ENCODE data around the gene MAP3K9.
"Not testable (repeated sequence)": the region's sequence is repeated elsewhere in the genome, so short reads cannot be mapped to it uniquely, and the experiment has no call there.

Gene MAP3K9

GRCh38 chr14:70724944-70725343, 84.4 kb downstream of the MAP3K9 start:
- no peak for DNase-seq (ENCODE audit: low read depth in 2 of 2)

GRCh38 chr14:70724110-70724509, 85.2 kb downstream of the MAP3K9 start:
- no peak for DNase-seq (ENCODE audit: low read depth in 2 of 2)

- no peak for DNase-seq (ENCODE audit: low read depth in 2 of 2)
Observed at GRCh38 chr14:70723276-70723675, 86.0 kb downstream of the MAP3K9 start.

GRCh38 chr14:70722418-70722817, 86.9 kb downstream of the MAP3K9 start:
- no peak for DNase-seq (ENCODE audit: low read depth in 2 of 2)

DNA sequence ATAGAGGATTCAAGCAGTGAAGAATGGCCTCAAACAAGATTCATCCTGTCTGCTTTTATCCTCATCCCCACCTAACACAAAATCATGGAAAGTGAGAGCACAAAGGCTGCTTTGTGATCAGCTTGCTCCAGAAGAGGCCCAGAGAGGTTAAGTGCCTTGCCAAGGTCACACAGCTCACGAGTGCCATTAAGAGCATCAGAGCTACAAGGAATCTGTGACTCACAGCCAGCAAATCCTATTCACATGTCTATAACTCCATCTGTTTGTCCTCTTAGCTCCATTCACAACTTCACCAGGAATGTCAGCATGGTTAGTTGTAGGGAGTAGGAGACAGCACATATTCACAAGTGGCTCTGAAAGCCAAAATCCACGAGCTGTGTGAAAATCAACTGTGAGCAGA, 87.8 kb downstream of the MAP3K9 start:
- no peak for DNase-seq (ENCODE audit: low read depth in 2 of 2)

GRCh38 chr14:70718383-70719118, 90.8 kb downstream of the MAP3K9 start:
- no peak for DNase-seq (ENCODE audit: low read depth in 2 of 2)

- no peak for DNase-seq (ENCODE audit: low read depth in 2 of 2)
Observed at GRCh38 chr14:70716958-70717357, 92.4 kb downstream of the MAP3K9 start.

- no peak for DNase-seq (ENCODE audit: low read depth in 2 of 2)
Observed at GRCh38 chr14:70716483-70716882, 92.8 kb downstream of the MAP3K9 start.

DNA sequence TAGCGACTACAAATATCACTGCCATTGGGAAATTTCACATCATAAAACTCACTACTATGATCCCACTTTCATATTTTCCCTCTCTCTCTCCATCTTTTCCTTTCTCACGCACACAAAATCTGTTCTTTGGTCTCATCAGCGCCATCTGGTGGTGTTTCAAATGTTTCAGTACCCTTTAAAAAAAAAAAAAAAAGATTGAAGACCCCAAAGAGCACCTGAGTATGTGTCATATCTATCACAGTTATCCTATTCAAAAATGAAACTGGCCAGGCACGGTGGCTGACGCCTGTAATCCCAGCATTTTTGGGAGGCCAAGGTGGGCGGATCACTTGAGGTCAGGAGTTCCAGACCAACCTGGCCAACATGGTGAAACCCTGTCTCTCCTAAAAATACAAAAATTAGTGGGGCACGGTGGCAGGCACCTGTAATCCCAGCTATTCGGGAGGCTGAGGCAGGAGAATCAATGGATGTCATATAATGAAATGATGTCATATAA, 95.2 kb downstream of the MAP3K9 start:
- DNase-seq (ENCODE audit: low read depth in 2 of 2): peak in 1 of 2 donors; percentile 9

DNA sequence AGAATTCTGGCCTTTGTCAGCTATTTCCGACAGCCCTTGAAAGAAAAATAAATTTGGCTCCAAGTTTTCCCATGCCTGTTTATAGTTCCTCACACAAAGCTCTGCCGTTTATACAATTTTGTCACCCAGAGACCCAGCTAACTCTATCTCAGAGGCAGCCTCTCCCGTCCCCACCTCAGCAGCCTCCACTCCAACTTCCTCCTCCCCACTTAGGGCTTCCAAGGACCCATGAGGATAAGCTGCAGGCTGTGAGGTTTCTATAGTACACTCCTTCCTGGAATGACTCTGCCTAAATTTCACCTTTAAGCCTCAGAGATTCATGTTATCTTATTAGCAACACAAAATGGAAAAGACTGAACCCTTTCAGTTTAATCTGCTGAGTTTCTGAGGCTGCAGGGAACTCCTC, 95.8 kb downstream of the MAP3K9 start:
- no peak for DNase-seq (ENCODE audit: low read depth in 2 of 2)

GRCh38 chr14:70713096-70713495, 96.2 kb downstream of the MAP3K9 start:
- DNase-seq (ENCODE audit: low read depth in 2 of 2): no peak

DNA sequence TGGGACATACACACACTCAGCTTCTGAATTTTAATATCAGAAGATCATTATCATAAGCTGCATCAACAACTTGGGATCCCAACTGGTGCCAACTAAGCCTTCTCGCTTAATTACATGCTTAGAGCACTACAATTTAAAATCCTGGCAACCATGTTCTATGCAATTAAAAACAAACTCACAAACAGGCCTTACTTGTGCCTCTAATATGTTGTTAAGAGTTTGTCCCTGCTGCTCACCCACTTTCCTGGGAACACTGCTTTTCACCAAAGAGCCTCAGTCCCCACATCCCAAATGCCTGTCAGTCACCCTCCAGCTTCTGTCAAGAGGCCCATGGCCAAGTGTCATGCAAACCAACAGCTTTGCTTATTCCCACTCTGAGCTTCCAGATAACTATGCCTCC, 97.9 kb downstream of the MAP3K9 start:
- DNase-seq (ENCODE audit: low read depth in 2 of 2): no peak

DNA sequence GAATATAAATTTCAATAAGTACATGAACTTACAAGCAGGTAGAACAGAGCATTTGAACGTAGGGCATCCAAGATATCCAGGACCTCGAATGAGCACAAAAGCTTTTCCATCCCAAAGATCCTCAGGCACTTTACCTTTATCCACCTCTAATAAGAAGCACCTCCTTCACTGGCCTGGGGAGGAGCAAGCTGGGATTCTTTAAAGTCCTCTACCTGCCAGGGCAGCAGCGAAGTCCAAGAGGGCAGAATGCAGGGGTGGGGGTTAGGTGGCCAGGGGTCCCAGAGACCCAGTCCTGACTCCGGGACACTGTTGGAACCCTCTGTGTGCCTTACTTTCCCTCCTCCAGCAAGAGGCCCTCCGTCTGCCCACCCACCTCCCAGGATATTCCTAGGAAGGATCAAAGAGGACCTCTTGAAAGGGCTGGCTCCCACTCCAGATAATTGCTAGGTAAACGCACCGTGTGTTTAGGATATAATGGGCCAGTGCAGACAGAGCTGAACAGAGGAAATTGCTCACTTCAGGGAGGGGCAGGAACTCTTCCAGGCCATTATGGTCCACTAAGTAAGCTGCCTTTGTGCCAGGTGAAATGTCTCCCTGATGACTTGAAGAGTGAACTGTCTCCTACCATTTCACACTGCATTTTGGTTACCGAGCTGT, 99.5 kb downstream of the MAP3K9 start:
- no peak for DNase-seq (ENCODE audit: low read depth in 2 of 2)

- no peak for DNase-seq (ENCODE audit: low read depth in 2 of 2)
Observed at GRCh38 chr14:70708717-70709570, 100.4 kb downstream of the MAP3K9 start.

DNA sequence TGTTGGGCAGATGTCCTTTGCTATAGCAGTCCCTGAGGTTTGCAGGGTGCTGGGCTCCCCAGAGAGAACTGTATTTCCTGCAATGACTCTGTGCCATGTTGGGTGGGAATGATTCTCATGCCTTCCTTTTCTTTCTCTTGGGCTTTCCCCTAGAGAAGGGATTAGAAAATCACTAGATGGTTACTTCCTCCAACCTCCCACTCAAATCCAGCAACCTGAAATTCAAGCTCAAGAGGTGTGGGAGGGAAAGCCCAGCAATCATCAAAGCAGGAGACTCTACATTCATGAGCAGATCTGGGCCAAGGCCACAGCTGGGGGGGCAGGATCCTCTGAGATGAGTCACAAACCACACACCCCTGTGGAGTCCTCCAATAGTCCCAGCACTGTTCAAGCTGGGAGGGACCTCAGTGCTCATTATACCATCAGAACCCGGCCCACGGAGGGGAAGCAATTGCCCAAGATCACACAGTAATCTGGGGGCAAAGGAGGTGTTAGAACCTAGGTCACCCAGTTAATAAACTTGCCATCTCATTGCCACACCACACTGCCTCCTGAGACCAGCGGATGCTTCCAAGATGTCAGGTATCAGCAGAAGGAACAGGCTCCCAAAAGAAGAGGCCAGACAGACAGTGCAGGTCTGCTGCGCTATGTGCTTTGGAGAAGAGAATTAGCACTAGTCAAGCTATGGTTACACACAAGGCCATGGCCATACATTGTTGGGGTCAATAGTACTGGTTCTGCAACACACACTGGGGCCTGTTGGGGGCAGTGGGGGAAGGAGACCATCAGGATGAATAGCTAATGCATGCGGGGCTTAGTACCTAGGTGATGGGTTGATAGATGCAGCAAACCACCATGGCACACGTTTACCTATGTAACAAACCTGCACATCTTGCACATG, 101.9 kb downstream of the MAP3K9 start:
- DNase-seq (ENCODE audit: low read depth in 2 of 2): peak in 1 of 2 donors; percentile 6

DNA sequence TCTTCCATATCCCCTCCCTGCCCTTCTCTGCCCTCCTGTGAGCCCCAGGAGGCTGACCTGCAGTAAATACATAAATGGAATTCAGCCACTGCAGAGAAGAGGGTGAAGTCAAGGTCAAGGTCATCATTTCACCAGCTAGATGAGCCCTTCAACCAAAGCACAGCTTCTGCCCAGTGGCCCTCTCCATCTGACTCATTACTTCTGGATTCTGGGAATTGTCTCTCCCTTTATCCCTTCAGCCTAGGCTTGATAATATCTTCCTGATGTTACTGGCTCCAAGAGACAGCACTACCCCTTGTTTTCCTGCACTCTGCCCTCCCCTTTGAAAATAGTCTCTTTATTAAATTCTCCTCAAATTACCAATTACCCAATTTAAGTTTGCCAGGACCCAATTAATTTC, 103.1 kb downstream of the MAP3K9 start:
- DNase-seq (ENCODE audit: low read depth in 2 of 2): no peak

GRCh38 chr14:70704960-70705359, 104.4 kb downstream of the MAP3K9 start:
- DNase-seq (ENCODE audit: low read depth in 2 of 2): no peak

- DNase-seq (ENCODE audit: low read depth in 2 of 2): not testable (repeated sequence)
Observed at GRCh38 chr14:70703621-70704168, 105.6 kb downstream of the MAP3K9 start.

- no peak for DNase-seq (ENCODE audit: low read depth in 2 of 2)
Observed at GRCh38 chr14:70702161-70702560, 107.2 kb downstream of the MAP3K9 start.

- no peak for DNase-seq (ENCODE audit: low read depth in 2 of 2)
Observed at GRCh38 chr14:70701610-70702009, 107.7 kb downstream of the MAP3K9 start.

Data from stimulated activated CD8-positive, alpha-beta memory T cell treated with anti-CD3 and anti-CD28 coated beads, Interleukin-2, amount 100 ng/mL, for 48 hours (primary cell).